Heart right ventricle (tissue), 16 donors: Measurements from ENCODE around the gene TMEM247. TPM values are rescaled to one million over a fixed set of nuclear protein-coding genes. Genes with fewer than 3 reads are reported as not detected.
A peak's percentile ranks its signal among the peaks of the same experiment; 100 is the strongest.

Experiments used
- ATAC-seq, 8 donors: fragments of 200-7000 bp; cut with Tn5 transposase; one replicate each; pipeline ENCODE4 v1.9.1; 2020; ENCODE audit warnings: mild to moderate bottlenecking in 8 of 8, moderate library complexity in 8 of 8, moderate number of reproducible peaks in 1 of 8
- DNase-seq, 2 donors: peaks; one replicate each; pipeline ENCODE4 v3.0.0-alpha.2; 2020
- H3K27ac ChIP-seq, 10 donors: fragments of 200-600 bp; sonication (generic) in 2 of 10; one replicate each; pipeline versions ENCODE4 v1.5.0 to v1.8.0; 2020 to 2022; ENCODE audit warnings: mild to moderate bottlenecking in 3 of 10
- H3K27me3 ChIP-seq, 7 donors: fragments of 200-600 bp; one replicate each; pipeline ENCODE4 v1.8.0; 2021 to 2022; ENCODE audit warnings: mild to moderate bottlenecking in 2 of 7
- H3K36me3 ChIP-seq, 9 donors: fragments of 200-600 bp; sonication (generic) in 1 of 9; one replicate each; pipeline versions ENCODE4 v1.5.0 to v1.8.0; 2020 to 2022; ENCODE audit warnings: mild to moderate bottlenecking in 2 of 9
- H3K4me1 ChIP-seq, 9 donors: fragments of 200-600 bp; sonication (generic) in 1 of 9; one replicate each; pipeline versions ENCODE4 v1.5.0 to v1.8.0; 2020 to 2022; ENCODE audit warnings: mild to moderate bottlenecking in 4 of 9
- H3K4me3 ChIP-seq, 10 donors: fragments of 200-600 bp; sonication (generic) in 2 of 10; one replicate each; pipeline versions ENCODE4 v1.5.0 to v1.8.0; 2020 to 2022; ENCODE audit warnings: mild to moderate bottlenecking in 7 of 10, moderate library complexity in 2 of 10
- H3K9me3 ChIP-seq, 11 donors: fragments of 200-600 bp in 10 of 11; sonication (generic) in 2 of 11; one replicate each; pipeline versions ENCODE4 v1.5.0 to v1.8.0; 2013 to 2022; ENCODE audit warnings: mild to moderate bottlenecking in 2 of 11, control low read depth in 1 of 11, moderate library complexity in 1 of 11
- CTCF ChIP-seq, 9 donors: fragments of 200-600 bp; sonication (generic) in 2 of 9; IDR thresholded peaks; one replicate each; pipeline versions ENCODE4 v1.5.0 to v1.8.0; 2021 to 2022; ENCODE audit warnings: antibody characterized with exemption in 9 of 9, mild to moderate bottlenecking in 5 of 9, moderate library complexity in 1 of 9
- WGBS, 2 donors: extraction: QIAGEN DNeasy Blood & Tissue Kit; methylation state at CpG; one replicate each; pipeline ENCODE4 v1.1.7; 2013; ENCODE audit warnings: inconsistent platforms in 1 of 2; 5-methylcytosine and 5-hydroxymethylcytosine counted together
- intact Hi-C, 10 donors: fragments of 100-400 bp; cut with DNase I; formaldehyde crosslinking; loops; one replicate each; pipeline versions ENCODE4 v1.11.1 to v1.14.2; 2022
- polyA plus RNA-seq, 2 donors: library from polyadenylated mRNA; stranded (reverse); fragments of 200-250 nt; gene quantifications; one replicate each; pipeline ENCODE4 v1.2.3, GENCODE V29; 2013
- total RNA-seq, 10 donors: library from RNA; stranded (reverse); fragmentation: NEBNext Ultra II Directional in 3 of 10; extraction: Animal tissue kit (Norgen Biotek cat#: 25700) in 3 of 10; gene quantifications; one replicate each; pipeline versions ENCODE4 v1.2.1 to v1.2.4, GENCODE V29; 2021 to 2023
- donor health status: Arrhythmogenic right ventricular cardiomyopathy.
- donor health status: ischemic (EF 13 %, LVEDD 7.1; RV severe dilation, severe dysfunction).
- donor health status: healthy with polysubstance abuse.
- donor health status: DM: no; HTN: yes; CAD: no.
- donor health status: DM: no; HTN: no; CAD: no.
- donor health status: ischemic (EF 25% LVEDD 6.9; RV normal size, moderate dysfunction).
- donor health status: ischemic (EF 25% LVEDD 5.7; RV mildly dilated, moderate dysfunction).
- donor health status: healthy.
- donor health status: DM: yes; HTN: yes; CAD: no.
- donor health status: Ischemic cardiomyopathy.
- donor health status: ischemic (EF 35%, LVEDD 5.7; RV mildly dilated, moderate dysfunction).
- donor health status: nonischemic (EF 11% LVEDD 7.7; RV severe dilation, severe dysfunction).
- donor health status: DM: yes; HTN: yes; CAD: no.
- donor health status: PGD.
- donor health status: ischemic (EF 29% LVEDD 5.4; RV normal size, mild dysfunction).
- donor health status: nonischemic (EF 23%, LVEDD 6.1; RV moderate dilation, normal function).

TMEM247 gene
- total and polyA plus RNA-seq, 12 donors: not detected

DNA sequence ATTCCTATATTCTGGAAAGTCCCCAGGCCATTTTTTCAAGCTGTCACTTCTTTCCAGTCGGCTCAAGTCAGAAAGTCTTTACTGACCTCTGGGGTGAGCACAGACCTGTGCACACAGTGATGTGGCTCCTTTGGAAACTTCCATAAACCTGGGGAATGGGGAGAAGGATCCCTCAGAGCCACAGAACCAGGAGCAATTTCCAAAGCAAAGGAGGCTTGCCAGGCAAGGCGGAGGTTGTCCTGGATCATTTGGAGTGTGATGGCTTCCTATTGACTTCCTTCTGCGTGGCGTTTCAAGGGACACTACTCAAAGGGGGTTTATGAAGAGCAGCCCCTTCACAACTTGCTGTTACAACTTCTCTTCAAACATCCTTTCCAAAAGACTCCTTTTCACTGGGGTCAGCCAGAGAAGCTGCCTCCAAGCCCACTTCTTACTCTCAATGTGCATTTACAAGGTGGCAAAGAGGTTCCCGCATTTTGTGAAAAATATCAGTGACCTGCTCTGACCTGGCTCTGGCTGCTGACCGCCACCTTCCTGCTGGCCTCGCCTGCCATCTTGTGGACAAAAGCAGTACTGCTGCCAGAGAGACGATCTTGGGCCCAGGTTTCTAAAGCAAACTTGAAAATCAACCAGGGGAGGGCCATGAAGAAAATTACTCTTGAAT, 18.2 kb upstream of the TMEM247 start:
- Histone ChIP-seq H3K9me3 (no peaks in the 10 kb centered on the region), H3K36me3 (no peaks in the 10 kb centered on the region), H3K4me3 (no peak overlapping the region), H3K4me1 (peaks cover 11 to 48% (median 32%) of the 10 kb centered on the region in 9 donors), H3K27me3 (no peaks in the 10 kb centered on the region), H3K27ac (peak overlapping the region in 9 of 10 donors; percentile 34 to 79 (median 66))
- intact Hi-C loops: loop anchor here in 5 of 10 donors (1.0 to 2.0 kb wide), 4 partner anchors 398 to 468 kb away; no protein-coding TSS in a partner anchor
- ATAC-seq (peak; percentile 47 to 85 (median 68)), DNase-seq (peak; percentile 81 to 83)
- TF ChIP-seq CTCF (IDR thresholded peaks at IDR 0.05): peak; percentile 98 to 100 (median 99)
- WGBS, 2 donors: 16 to 18% methylated on average over 8 of the region's 8 CpGs

GRCh38 chr2:46461709-46462171, 17.6 kb upstream of the TMEM247 start:
- H3K27me3 ChIP-seq: no peaks in the 10 kb centered on the region
- TF ChIP-seq CTCF (IDR thresholded peaks at IDR 0.05): peak in 3 of 9 donors; percentile 5 to 8 (median 6)
- H3K36me3 ChIP-seq: no peaks in the 10 kb centered on the region
- peak overlapping the region in 3 of 10 donors; percentile 34 to 67 (median 66) for H3K27ac ChIP-seq
- ATAC-seq (peak in 5 of 8 donors; percentile 1 to 25 (median 4)), DNase-seq (no peak)
- peaks cover 11 to 48% (median 32%) of the 10 kb centered on the region in 9 donors for H3K4me1 ChIP-seq
- H3K4me3 ChIP-seq: no peak overlapping the region
- intact Hi-C loops: loop anchor here in 5 of 10 donors (1.0 to 2.0 kb wide), 6 partner anchors 399 to 469 kb away; no protein-coding TSS in a partner anchor
- WGBS, 2 donors: 40% methylated on average over 7 of the region's 7 CpGs
- no peaks in the 10 kb centered on the region for H3K9me3 ChIP-seq

DNA sequence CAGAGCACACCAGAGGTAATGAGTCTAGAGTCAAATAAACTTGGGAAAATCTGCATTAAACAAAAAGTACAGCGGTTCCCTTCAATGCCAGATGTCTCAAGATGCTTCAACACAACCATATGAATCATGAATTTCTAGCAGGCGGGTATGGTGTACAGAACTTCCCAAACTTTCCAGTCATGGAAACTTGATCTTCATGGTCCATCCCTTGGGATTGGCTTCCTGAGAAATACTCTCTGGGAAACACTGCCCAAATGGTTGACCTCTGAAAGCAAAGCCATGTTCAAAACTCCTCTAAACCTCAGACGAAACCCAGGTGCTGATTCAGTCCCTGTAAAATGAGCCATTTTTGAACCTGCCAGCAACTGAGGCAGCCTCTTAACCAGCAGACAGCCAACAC, 16.4 kb upstream of the TMEM247 start:
- Histone ChIP-seq H3K27me3 (no peaks in the 10 kb centered on the region), H3K36me3 (no peaks in the 10 kb centered on the region), H3K4me3 (no peak overlapping the region), H3K27ac (peak overlapping the region in 1 of 10 donors; percentile 67), H3K4me1 (peaks cover 11 to 48% (median 32%) of the 10 kb centered on the region in 9 donors), H3K9me3 (no peaks in the 10 kb centered on the region)
- intact Hi-C loops: loop anchor here in 2 of 10 donors (2.0 kb wide), 2 partner anchors 424 to 426 kb away; no protein-coding TSS in a partner anchor
- WGBS, 2 donors: 90 to 92% methylated on average over 3 of the region's 3 CpGs
- DNase-seq: no peak
- ATAC-seq: no peak
- no peak for TF ChIP-seq CTCF (IDR thresholded peaks at IDR 0.05)

GRCh38 chr2:46469116-46469515, 10.2 kb upstream of the TMEM247 start:
- Histone ChIP-seq H3K4me1 (peaks cover 0 to 25% (median 7%) of the 10 kb centered on the region in 9 donors), H3K27ac (no peak overlapping the region), H3K36me3 (no peaks in the 10 kb centered on the region), H3K4me3 (no peak overlapping the region), H3K9me3 (no peaks in the 10 kb centered on the region), H3K27me3 (no peaks in the 10 kb centered on the region)
- 84 to 94% methylated on average over 6 of the region's 6 CpGs for WGBS, 2 donors
- intact Hi-C loops: loop anchor here in 3 of 10 donors (5.0 kb wide), 3 partner anchors 128 to 423 kb away; no protein-coding TSS in a partner anchor
- no peak for TF ChIP-seq CTCF (IDR thresholded peaks at IDR 0.05)
- ATAC-seq (no peak), DNase-seq (no peak)
